Suppressor macrophage (primary cell): ENCODE measurements around the gene ABITRAM.
"Not testable (repeated sequence)": the region's sequence is repeated elsewhere in the genome, so short reads cannot be mapped to it uniquely, and the experiment has no call there.

Experiments used
- DNase-seq, 4 experiments: peaks; one replicate each; pipeline ENCODE4 v3.0.0-alpha.2; 2020 to 2022

ABITRAM gene

GRCh38 chr9:108933231-108933717 is 926 bp upstream of the ABITRAM start:
- DNase-seq: peak in 2 of 4 experiments; percentile 2 to 6

- DNase-seq: peak; percentile 96 to 98 (median 97)
Measured at GRCh38 chr9:108933718-108934322, 380 bp upstream of the ABITRAM start, which contains the start of gene ELP1. Gene ELP1, minus strand, starts transcription at chr9:108934124. Its CDS starts 2,978 bp downstream, at chr9:108931146.

GRCh38 chr9:108937561-108938305 is 3.5 kb downstream of the ABITRAM start:
- no peak for DNase-seq

- no peak for DNase-seq
Measured at GRCh38 chr9:108939975-108940374, 5.8 kb downstream of the ABITRAM start.

GRCh38 chr9:108950168-108950567 is 16.0 kb downstream of the ABITRAM start:
- no peak for DNase-seq

GRCh38 chr9:108951578-108951977 is 17.4 kb downstream of the ABITRAM start:
- DNase-seq: no peak

- peak; percentile 13 to 66 (median 46) for DNase-seq
Measured at GRCh38 chr9:108953983-108954574, 19.9 kb downstream of the ABITRAM start.

GRCh38 chr9:108956022-108956630 is 21.9 kb downstream of the ABITRAM start:
- no peak for DNase-seq

GRCh38 chr9:108956631-108957026 is 22.4 kb downstream of the ABITRAM start:
- DNase-seq: no peak

- DNase-seq: no peak
Measured at GRCh38 chr9:108960331-108960730, 26.1 kb downstream of the ABITRAM start.

- no peak for DNase-seq
Measured at GRCh38 chr9:108961151-108961550, 27.0 kb downstream of the ABITRAM start.

GRCh38 chr9:108963459-108964143 is 29.4 kb downstream of the ABITRAM start:
- DNase-seq: no peak

- no peak for DNase-seq
Measured at GRCh38 chr9:108967916-108968315, 33.7 kb downstream of the ABITRAM start.

GRCh38 chr9:108971392-108971791 is 37.2 kb downstream of the ABITRAM start:
- not testable (repeated sequence) for DNase-seq

GRCh38 chr9:108972186-108972585 is 38.0 kb downstream of the ABITRAM start:
- DNase-seq: no peak

GRCh38 chr9:108972626-108973209 is 38.5 kb downstream of the ABITRAM start:
- no peak for DNase-seq

GRCh38 chr9:108973895-108974294 is 39.7 kb downstream of the ABITRAM start:
- DNase-seq: no peak

GRCh38 chr9:108978205-108978604 is 44.0 kb downstream of the ABITRAM start:
- DNase-seq: no peak

- DNase-seq: no peak
Measured at GRCh38 chr9:108980893-108981292, 46.7 kb downstream of the ABITRAM start.

- no peak for DNase-seq
Measured at GRCh38 chr9:108983885-108984284, 49.7 kb downstream of the ABITRAM start.
